Measurements from ENCODE around the gene SLC7A7.
A peak's percentile ranks its signal among the peaks of the same experiment; 100 is the strongest.

The SLC7A7 gene

GRCh38 chr14:22824711-22825359 is 9.6 kb upstream of the SLC7A7 start:
- H3K4me3 ChIP-seq (ENCODE audit: low read depth, low read length): no peak overlapping the region
- no peak for TF ChIP-seq CTCF (IDR thresholded peaks at IDR 0.05)
- H3K27ac ChIP-seq: no peak overlapping the region
- no peaks in the 10 kb centered on the region for H3K9me3 ChIP-seq (ENCODE audit: control insufficient read depth, low read length)
- no peak overlapping the region for H3K9ac ChIP-seq
- H2AFZ ChIP-seq: peak overlapping the region; percentile 70
- H3K79me2 ChIP-seq: peaks cover 2% of the 10 kb centered on the region
- peaks cover 7% of the 10 kb centered on the region for H3K4me1 ChIP-seq
- no peaks in the 10 kb centered on the region for H3K36me3 ChIP-seq (ENCODE audit: control insufficient read depth, insufficient read depth, low read length)
- no peaks in the 10 kb centered on the region for H3K27me3 ChIP-seq (ENCODE audit: control insufficient read depth, insufficient read depth, low read length)
- no peak overlapping the region for H3K4me2 ChIP-seq (ENCODE audit: low read length)

- Histone ChIP-seq H3K9me3 (ENCODE audit: control insufficient read depth, low read length) (no peaks in the 10 kb centered on the region), H3K4me3 (ENCODE audit: low read depth, low read length) (peak overlapping the region; percentile 40), H3K4me1 (peaks cover 15% of the 10 kb centered on the region), H3K4me2 (ENCODE audit: low read length) (peak overlapping the region; percentile 67), H3K27ac (peak overlapping the region; percentile 51), H2AFZ (peak overlapping the region; percentile 89), H3K36me3 (ENCODE audit: control insufficient read depth, insufficient read depth, low read length) (no peaks in the 10 kb centered on the region), H3K27me3 (ENCODE audit: control insufficient read depth, insufficient read depth, low read length) (no peaks in the 10 kb centered on the region), H3K79me2 (no peaks in the 10 kb centered on the region), H3K9ac (no peak overlapping the region)
- TF ChIP-seq CTCF (IDR thresholded peaks at IDR 0.05): peak; percentile 93
Measured at GRCh38 chr14:22822571-22823098, 7.4 kb upstream of the SLC7A7 start.

- Histone ChIP-seq H3K4me1 (peaks cover 15% of the 10 kb centered on the region), H3K79me2 (no peaks in the 10 kb centered on the region), H3K27me3 (ENCODE audit: control insufficient read depth, insufficient read depth, low read length) (no peaks in the 10 kb centered on the region), H3K9me3 (ENCODE audit: control insufficient read depth, low read length) (no peaks in the 10 kb centered on the region), H2AFZ (peak overlapping the region; percentile 89), H3K36me3 (ENCODE audit: control insufficient read depth, insufficient read depth, low read length) (no peaks in the 10 kb centered on the region), H3K4me3 (ENCODE audit: low read depth, low read length) (no peak overlapping the region), H3K9ac (no peak overlapping the region), H3K27ac (no peak overlapping the region), H3K4me2 (ENCODE audit: low read length) (peak overlapping the region; percentile 67)
- no peak for TF ChIP-seq CTCF (IDR thresholded peaks at IDR 0.05)
Measured at GRCh38 chr14:22822016-22822570, 6.9 kb upstream of the SLC7A7 start.

GRCh38 chr14:22821193-22822015 is 6.2 kb upstream of the SLC7A7 start:
- H3K27me3 ChIP-seq (ENCODE audit: control insufficient read depth, insufficient read depth, low read length): no peaks in the 10 kb centered on the region
- no peak overlapping the region for H3K4me2 ChIP-seq (ENCODE audit: low read length)
- H3K9me3 ChIP-seq (ENCODE audit: control insufficient read depth, low read length): no peaks in the 10 kb centered on the region
- no peaks in the 10 kb centered on the region for H3K36me3 ChIP-seq (ENCODE audit: control insufficient read depth, insufficient read depth, low read length)
- no peaks in the 10 kb centered on the region for H3K79me2 ChIP-seq
- peaks cover 15% of the 10 kb centered on the region for H3K4me1 ChIP-seq
- no peak overlapping the region for H3K27ac ChIP-seq
- no peak overlapping the region for H2AFZ ChIP-seq
- TF ChIP-seq CTCF (IDR thresholded peaks at IDR 0.05): no peak
- no peak overlapping the region for H3K9ac ChIP-seq
- H3K4me3 ChIP-seq (ENCODE audit: low read depth, low read length): no peak overlapping the region

Data from parathyroid adenoma (tissue), 2 donors.